LNCAP (cell line): ENCODE measurements around the gene PRKCA.

Source experiments
- CTCF ChIP-seq: fragments of 450-650 bp; IDR thresholded peaks from 2 replicates; pipeline ENCODE4 v1.5.1; 2017; ENCODE audit warnings: mild to moderate bottlenecking

Gene PRKCA

GRCh38 chr17:66392783-66393437 lies 90.5 kb downstream of the PRKCA start:
- TF ChIP-seq CTCF, result no peak

- TF ChIP-seq CTCF, result no peak
Observed at GRCh38 chr17:66395961-66396360, 93.5 kb downstream of the PRKCA start.

- no peak for TF ChIP-seq CTCF
Observed at GRCh38 chr17:66397486-66397885, 95.1 kb downstream of the PRKCA start.

- TF ChIP-seq CTCF, result no peak
Observed at GRCh38 chr17:66398059-66398458, 95.6 kb downstream of the PRKCA start.

GRCh38 chr17:66398617-66399016 lies 96.2 kb downstream of the PRKCA start:
- no peak for TF ChIP-seq CTCF

GRCh38 chr17:66399441-66399840 lies 97.0 kb downstream of the PRKCA start:
- no peak for TF ChIP-seq CTCF

- no peak for TF ChIP-seq CTCF
Observed at GRCh38 chr17:66400698-66401097, 98.3 kb downstream of the PRKCA start.

GRCh38 chr17:66401364-66401763 lies 99.0 kb downstream of the PRKCA start:
- no peak for TF ChIP-seq CTCF
